Stimulated activated CD8-positive, alpha-beta memory T cell treated with anti-CD3 and anti-CD28 coated beads, Interleukin-15, amount 100 ng/mL, for 48 hours (primary cell): ENCODE data around the gene ZMYND8.

ENCODE experiments used
- DNase-seq, 2 donors: peaks; one replicate each; pipeline ENCODE4 v3.0.0-alpha.2; 2020; ENCODE audit warnings: low read depth in 2 of 2

Gene ZMYND8

DNA sequence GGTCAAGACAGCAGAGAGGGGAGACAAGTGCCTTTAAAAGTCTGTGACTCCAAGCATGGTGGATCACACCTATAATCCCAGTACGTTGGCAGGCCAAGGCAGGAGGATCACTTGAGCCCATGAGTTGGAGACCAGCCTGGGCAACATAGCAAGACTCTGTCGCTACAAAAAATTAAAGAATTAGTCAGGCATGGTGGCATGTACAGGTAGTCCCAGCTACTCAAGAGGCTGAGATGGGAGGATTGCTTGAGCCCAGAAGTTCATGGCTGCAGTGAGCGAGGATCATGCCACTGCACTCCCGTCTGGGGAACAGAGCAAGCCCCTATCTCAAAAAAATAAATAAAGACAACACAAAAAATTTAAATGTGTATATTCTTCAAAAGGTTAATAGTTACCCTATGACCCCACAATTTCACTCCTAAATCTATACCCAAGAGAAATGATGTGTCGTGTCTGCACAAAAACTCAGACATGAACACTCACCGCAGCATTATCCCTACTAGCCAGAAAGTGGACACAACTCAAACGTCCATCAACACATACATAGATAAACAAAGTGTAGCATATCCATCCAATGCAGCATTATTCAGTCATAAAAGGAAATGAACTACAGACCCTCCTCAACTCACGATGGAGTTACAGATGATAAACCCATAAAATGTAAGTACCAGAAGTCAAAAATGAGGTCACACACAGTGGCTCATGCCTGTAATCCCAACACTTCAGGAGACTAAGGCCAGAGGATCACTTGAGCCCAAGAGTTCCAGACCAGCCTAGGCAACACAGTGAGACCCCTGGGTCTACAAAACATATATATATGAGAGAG lies 23.9 kb downstream of the ZMYND8 start:
- no peak for DNase-seq

DNA sequence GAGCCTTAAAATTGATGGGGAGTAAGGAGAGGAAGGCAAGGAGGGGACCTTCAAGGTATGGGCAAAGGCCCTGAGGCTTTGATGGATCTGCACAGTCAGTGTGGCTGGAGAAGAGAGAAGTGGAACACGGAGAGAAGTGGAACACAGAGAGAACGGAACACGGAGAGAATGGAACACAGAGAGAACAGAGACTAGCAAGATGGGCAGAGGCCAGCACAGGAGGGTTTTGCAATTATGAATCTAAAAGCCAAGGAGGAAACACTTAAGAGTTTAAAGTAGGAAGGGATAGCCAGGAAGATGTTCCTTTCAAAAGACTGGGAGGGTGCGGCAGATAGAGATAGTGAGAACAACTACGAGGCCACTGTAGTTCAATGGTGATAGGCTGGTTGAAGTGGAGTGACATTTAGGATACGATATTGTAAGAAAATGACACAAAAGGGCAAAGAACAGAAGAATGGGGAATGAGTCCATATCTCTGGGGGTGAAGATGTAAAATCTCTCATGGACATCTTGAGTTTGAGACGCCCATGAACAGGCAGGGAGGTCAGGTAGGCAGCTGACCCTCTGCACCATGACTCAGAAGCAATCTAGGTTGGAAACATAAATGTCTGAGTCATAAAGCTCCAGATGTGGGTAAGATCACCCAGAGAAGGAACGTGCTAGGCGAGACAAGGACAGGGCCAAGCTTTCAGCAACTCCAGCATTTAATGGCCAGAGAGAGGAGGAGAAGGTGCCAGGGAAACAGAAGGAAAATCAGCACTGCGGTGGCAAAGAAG lies 25.4 kb downstream of the ZMYND8 start:
- no peak for DNase-seq

DNA sequence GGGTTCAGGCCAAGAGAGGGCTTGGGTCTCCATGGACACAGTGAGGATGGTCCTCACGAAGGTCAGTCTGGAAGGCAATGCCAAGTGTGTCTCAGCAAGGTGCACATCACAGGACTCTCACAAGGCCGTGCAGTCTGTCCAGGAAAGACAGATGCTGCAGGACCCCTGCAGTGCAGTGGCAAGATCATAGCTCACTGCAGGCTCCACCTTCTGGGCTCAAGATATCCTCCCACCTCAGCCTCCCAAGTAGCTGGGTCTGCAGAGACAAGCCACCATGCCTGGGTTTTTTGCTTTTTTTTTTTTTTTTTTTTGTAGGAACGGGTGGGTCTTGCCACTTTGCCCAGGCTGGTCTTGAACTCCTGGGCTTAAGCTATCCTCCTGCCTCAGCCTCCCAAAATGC lies 26.4 kb downstream of the ZMYND8 start:
- no peak for DNase-seq

DNA sequence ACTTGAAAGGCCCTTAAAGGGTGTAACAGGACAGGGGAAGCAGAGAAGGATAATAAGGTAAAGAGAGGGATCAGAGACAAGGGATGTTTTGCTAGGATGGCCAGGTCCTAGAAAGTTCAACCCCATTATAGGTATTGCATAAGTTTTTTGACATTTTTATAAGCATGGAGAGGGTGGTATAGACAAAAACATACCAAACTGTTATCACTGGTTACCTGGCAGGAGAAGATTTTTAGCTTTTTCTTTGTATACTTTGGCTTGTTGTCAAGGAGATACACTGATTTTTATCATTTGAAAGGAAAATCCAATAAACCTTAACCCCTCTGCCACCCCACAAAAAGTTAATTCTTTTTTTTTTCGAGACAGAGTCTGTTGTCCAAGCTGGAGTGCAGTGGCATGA lies 28.4 kb downstream of the ZMYND8 start:
- no peak for DNase-seq

DNA sequence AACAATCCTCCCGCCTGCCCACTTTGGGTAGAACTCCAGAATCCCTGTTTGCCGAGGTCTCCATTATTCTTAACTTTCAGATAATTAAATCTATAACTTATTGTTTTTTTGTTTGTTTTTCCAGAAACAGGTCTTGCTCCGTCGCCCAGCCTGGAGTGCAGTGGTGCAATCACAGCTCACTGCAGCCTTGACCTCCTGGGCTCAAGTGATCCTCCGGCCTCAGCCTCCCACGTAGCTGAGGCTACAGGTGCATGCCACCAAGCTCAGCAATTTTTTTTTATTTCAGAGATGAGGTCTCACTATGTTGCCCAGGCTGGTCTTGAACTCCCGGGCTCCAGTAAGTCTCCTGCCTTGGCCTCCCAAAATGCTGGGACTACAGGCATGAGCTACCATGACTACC lies 28.8 kb downstream of the ZMYND8 start:
- no peak for DNase-seq

DNA sequence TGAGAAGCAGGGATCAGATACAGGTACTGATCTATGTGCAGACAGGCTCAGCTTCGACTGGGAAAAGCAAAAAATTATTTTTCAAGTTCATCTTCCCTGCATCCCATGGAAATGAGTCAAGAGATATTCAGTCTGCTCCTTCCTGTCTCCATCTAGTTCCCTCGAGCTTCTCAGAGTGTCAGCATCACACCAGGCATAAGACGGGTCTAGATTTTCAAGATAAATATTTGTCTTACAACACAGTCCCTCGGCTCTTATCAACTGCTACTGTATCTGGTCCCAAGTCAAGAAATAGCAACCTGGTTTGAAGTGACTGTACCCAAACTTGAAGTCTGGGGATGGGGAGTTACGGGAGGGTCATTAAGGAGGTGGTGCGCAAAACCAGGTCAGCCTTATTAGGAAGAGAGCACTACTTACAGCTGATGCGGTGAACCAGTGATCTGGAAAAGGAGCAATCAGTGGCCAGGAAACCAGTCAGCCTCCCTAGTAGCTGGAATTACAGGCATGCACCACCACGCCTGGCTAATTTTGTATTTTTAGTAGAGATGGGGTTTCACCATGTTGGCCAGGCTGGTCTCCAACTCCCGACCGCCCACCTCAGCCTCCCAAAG lies 29.7 kb downstream of the ZMYND8 start:
- no peak for DNase-seq

DNA sequence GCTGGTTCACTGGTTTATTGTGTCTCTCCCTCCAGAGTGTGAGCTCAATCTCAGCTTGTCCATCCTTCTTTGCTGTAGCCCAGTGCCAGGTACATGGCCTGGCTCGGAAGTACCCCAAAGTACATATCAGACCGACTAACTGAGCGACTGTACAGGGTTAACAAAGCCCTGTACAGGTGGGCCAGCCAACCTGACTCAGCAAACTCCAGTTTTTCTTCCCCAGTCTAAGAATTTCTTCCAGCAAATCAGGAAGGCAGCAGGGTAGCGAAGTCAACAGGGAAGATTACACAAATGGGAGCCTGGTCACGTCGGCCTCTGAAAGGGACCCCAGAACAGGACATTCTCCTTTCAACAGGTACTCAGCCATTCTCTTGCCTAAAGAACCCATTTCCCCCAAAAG lies 31.3 kb downstream of the ZMYND8 start:
- no peak for DNase-seq

DNA sequence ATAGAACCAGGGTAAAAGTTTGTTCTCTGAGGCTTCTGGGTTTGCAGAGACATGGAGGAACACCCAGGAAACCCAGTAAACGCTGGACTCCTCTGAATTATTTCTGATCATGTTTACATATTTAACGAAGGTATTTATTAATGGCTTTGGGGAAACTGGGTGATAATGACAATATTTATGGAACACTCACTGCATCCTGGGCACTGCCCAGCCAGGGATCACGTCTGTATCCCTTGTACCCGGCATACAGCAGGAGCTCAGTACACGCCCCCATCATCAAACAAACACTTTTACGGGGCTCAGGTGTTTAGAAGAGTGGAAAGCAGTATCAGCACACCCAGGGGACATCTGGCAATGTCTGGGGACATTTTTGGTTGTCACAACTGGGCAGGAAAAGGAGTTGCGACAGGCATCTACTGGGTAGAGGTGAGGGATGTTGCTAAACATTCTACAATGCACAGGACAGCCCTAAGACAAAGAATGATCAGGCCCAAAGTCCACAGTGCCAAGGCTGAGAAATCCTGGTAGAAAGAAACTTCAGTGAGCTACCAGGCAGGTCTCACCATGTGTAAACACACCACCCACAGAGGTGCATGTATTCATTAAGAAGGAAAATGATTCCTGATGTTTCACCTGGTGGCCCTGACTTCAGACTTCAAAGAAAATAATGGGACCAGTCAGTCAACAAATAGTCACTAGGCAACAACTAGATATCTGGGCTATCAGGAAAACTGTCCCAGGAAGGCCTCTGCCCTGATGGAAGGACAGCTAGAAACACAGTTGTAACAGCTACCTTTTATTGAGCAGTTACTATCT lies 35.3 kb downstream of the ZMYND8 start:
- DNase-seq, result no peak

DNA sequence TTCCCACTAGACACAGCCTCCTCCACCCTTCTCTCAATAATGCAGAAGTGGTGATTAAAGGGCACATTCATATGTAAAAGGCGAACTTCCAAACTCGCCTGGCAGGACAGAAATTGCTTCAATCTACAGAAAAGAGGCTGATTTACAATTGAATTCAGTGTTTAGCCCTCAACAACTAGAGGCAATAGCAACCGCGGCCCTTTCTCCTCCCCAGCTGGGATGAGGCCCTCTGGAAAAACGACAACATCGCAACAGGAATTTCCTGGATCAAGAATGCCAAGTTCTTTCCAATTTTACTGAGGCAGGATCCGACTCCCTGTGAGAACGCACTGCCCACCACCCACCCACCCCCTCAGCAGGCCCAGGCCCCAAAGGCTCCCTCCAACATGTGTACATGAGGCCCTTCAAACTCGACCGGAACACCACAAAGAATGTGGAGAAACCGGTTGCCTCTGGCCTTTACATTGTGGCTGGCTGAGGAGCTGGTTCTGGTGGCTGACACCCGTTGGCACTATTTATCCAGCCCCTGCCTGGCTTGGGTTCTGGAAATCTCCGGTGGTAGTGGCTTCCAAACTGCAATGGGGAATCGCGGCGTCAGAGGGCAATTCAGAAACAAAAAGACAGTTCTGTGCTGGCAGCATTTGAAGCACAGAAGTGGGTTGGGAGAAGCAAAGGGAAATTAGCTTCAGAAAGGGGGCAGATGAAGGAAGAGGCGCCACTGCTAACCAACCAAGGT lies 36.8 kb downstream of the ZMYND8 start:
- no peak for DNase-seq

DNA sequence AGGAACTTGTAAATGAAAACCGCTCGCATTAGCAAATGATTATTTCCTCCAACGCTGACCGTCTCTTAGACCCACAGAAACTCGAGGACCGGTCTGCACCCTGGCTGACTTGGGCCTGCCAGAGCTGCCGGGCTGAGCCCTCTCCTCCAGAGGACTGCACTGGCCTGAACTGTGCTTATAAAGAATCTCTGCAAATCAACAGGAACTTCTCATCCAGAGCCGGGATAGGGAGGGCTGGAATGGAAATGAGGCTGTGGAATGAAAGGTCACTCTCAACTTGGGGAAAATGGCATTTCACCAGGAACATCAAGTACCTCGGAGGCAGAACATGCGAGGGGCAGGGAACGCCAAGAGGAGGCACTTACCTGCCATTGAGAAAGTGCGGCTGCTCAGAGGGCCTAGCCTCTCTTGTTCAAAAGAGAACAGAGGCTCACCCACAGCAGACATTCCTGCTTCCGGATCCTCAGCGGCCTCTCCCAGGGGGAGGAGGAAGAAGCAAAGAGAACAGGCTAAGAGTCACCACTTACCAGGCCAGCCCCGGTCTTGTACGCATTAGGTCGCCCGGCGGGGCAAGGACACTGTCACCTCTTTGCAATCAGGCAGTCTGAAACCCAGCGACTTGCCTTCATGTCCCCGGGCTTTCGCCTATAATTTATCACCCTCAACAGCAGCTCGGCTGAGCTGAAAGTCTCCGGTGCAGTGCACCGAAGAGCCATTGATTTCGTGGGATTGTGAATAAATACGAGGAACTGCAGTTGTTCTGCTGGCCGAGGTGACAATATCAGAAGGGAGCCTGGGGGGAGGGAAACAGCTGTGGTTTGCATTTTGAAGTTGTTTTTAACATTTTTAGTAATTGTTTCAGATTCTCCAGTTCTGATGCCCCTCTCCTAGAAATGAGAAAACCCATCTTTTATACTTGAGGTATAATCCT lies 37.6 kb downstream of the ZMYND8 start:
- DNase-seq, result peak in 1 of 2 donors; percentile 19

DNA sequence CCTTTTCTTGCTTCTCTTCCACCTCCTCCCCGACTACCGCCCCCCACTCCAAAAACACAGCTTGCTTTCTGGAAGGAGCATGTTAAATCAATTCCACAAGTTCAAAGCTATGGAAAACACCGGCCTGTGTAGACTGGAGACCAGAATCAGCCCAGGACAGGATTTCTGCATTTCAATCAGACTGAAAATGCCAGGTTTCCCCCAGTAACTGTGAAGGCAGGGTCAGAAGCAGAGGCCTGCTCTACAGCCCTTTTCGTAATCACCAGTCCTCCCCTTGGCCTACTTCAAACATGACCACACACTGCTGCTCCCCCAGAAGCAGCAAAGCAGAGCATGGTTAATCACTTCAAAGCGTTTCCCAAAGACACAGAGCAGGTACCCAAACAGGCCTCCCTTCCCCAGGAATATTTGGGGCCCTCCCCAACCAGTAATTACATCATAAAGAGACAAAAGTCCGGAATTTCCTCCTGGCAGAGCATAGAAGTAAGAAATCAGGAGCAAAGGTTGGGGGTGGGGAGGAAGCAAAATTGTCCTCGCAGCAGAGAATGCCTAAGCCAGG lies 38.4 kb downstream of the ZMYND8 start:
- DNase-seq, result no peak

DNA sequence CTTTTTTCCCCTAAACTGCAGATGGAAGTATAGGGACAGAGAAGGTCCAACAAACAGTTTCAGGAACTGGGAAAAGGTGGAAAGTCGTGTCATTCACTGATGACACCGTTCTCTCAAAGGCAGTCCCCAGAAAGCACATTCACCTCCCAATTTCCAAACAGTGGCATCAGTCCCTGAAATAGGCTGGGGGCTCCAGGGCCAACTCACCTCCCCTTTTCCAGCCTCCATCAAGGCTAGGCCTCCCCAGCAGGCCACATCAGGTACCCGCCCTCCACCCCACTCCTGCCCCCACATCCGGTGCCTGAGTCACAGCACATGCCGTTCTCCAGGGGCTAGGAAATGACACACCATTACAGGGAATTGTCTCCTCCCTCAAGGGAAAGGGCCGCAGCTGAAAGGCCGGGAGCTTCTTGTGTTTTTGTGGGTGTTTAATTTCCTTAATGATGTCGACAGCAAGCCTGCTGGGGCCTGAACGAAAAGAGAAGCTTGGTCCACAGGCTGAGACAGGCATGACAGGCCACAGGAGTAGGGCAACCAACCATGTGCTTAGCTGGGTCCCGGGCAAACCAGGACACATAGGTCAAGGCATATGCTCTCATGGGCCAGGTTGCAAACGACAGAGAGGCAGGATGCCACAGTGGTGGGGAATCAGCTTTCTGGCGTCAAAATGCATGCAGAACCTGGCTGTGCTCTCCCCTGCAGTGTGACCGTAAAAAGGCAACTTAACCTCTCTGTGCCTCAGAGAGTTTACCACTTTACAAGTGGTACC lies 39.2 kb downstream of the ZMYND8 start:
- DNase-seq, result peak; percentile 49 to 55

DNA sequence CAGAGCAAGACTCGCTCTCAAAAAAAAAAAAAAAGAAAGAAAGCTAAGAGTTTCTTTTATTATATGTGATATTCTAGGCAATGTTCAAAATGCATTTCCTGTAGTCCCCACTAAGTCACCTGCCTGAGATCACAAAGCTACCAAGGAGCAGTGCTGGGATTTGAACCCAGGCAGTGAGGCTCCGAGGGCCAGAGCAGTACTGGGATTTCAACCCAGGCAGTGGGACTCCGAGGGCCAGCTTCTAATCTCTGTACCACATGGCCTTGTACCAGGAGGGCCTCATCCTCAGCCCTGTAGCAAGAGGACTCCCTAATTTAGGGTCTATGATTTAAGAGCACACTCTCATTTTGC lies 39.7 kb downstream of the ZMYND8 start:
- no peak for DNase-seq

DNA sequence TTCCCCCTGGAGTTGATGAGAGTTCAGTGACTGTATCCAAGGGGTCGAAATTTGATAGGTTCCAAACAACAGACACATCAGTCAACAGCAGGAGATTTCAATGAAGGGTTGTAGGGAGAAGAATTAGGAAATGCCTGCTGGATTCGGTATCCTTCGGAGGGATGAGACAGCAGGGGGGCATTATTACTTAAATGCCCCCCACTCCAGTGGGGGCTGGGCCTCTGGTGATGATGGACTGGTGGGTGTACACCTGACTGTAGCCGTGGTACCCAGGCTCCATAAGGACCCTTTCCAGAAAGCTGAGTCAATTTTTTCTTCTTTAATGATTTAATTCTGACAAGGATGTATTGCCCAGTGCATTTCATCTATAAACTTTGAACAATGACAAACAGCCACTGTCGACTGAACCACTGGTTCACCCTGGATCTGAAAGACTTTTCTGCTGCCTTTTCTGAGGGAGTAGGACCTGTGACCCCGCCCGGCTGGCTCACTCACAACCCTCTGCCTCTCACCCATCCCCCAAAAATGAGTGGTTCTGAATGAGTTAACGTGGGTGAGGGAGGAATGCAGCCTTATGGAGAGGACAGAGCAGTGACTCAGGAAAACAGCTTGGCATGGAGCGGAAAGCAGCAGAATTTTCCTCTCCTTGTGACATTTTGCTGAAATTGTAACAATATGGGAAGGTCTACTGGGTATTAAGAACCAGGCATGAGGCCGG lies 41.0 kb downstream of the ZMYND8 start:
- no peak for DNase-seq

DNA sequence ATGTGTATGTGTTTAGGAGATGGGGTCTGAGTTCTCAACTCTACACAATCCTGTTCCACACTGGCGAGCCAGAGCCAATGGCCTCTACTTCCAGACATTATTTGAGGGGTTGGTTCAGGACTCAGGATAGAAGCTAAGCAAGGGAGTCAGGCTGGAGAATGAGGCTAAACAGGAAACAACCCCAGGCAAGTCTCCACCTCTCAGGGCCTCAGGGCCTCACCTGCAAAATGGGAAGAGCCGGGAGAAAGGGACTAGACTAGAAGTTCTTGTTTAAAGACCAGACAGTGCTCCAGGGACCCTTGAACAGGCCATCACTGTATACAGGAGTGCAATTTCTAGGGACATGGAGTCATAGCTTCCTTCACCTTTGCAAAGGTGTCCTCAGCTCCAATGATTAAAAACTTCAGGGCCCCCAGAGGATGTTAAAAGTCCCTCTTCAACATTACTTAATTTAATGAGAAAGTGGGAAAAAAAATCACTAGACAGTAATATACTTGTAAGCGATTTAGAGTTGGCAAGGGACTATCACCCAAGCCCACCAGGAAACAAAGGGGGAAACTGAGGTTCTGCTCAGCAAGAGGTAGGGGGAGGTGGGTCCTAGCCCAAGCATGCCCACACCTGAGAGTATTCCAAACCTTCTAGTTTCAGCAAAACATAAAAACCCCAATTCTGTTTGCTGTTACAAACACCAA lies 41.7 kb downstream of the ZMYND8 start:
- no peak for DNase-seq

DNA sequence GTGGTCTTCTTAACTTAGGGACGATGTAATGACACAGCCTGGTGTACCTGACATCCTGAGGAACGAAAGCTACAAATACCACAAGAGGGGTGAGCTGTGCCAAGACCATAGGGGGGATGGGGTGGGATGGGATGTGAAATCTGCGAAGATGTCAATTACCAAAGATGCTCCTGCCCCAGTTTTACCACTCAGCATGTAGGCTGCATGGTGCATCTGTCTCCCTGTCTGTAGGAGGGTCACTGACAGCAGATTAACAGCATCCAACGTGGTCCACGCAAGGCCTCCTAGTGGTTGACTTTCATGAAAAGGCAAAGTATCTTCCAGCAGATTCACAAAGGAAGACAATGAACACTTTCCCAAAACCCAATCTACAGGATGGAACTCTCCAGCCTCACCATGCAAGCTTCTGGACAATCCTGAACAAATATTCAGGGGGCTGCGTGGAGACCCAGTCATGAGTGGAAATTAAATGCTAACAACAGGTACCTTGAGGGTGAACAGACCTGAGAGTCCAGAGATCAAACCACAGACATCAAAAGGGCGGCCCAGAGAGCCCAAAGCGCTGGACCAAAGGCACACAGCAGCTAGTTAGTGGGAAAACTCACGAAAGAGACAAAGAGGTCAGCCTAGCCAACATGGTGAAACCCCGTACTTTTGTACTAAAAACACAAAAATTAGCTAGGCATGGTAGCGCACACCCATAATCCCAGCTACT lies 44.4 kb downstream of the ZMYND8 start:
- no peak for DNase-seq

DNA sequence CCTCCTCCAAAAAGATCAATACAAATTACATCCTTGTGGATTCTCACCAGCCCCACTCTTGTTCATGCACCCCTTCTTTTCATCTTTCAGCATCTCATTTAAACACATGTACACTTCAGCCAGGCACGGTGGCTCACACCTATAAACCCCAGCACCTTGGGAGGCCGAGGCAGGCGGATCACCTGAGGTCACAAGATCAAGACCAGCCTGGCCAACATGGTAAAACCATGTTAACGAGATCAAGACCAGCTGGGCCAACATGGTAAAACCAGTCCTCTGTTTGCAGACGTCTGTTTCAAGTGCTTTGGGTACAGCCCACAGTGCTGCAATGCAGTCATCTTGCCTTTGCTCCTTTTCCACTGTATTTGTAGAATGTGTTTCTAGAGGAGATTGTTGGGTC lies 45.3 kb downstream of the ZMYND8 start:
- no peak for DNase-seq
